Vagina (tissue), 2 donors: ENCODE data around the gene TALDO1.

ENCODE experiments used
- POLR2A ChIP-seq, 2 donors: fragments of 450-650 bp; IDR thresholded peaks; one replicate each; pipeline ENCODE4 v1.6.1; 2017; ENCODE audit warnings: antibody characterized with exemption in 2 of 2, mild to moderate bottlenecking in 2 of 2, moderate library complexity in 2 of 2
- POLR2AphosphoS5 ChIP-seq, 2 donors: sonication (generic); formaldehyde crosslinking; IDR thresholded peaks; one replicate each; pipeline ENCODE4 v1.9.0; 2017; ENCODE audit warnings: antibody characterized with exemption in 2 of 2, mild to moderate bottlenecking in 2 of 2, low read depth in 1 of 2; ENCODE audit not compliant: insufficient read depth in 1 of 2
- TF ChIP-seq, protein P1 (sequence below), 3 experiments: fragments of 450-650 bp in 2 of 3; fragments of 200-600 bp in 1 of 3; sonication (generic) in 1 of 3; IDR thresholded peaks; one replicate each; pipeline ENCODE4 v1.5.1; 2017 to 2019; ENCODE audit warnings: antibody characterized with exemption in 3 of 3, mild to moderate bottlenecking in 2 of 3, moderate library complexity in 2 of 3

DNA sequence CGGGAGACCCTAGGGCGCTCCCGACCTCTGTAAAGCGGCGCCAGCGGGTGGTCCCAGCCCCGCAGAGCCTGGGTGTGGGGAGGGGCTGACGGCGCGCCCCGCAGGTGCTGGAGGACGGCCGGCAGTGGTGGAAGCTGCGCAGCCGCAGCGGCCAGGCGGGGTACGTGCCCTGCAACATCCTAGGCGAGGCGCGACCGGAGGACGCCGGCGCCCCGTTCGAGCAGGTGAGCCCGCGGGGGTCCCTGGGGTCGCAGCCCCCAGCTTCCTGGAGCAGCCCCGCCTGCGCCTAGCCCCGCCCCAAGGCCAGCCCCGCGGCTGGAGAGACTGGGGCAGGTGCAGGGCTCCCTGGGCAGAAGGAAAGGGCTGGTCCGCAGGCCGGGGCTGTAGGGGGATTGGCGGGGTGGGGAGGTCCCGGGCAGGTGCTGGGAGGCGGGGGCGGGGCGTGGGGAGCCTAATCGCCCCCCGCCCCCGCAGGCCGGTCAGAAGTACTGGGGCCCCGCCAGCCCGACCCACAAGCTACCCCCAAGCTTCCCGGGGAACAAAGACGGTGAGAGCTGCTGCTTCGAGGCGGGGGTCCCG, 21.6 kb upstream of the TALDO1 start:
- TF ChIP-seq POLR2A (IDR thresholded peaks at IDR 0.05) (no peak), POLR2AphosphoS5 (IDR thresholded peaks at IDR 0.05; ENCODE audit: insufficient read depth in 1 of 2, low read depth in 1 of 2) (no peak)
- TF ChIP-seq, protein P1, sequence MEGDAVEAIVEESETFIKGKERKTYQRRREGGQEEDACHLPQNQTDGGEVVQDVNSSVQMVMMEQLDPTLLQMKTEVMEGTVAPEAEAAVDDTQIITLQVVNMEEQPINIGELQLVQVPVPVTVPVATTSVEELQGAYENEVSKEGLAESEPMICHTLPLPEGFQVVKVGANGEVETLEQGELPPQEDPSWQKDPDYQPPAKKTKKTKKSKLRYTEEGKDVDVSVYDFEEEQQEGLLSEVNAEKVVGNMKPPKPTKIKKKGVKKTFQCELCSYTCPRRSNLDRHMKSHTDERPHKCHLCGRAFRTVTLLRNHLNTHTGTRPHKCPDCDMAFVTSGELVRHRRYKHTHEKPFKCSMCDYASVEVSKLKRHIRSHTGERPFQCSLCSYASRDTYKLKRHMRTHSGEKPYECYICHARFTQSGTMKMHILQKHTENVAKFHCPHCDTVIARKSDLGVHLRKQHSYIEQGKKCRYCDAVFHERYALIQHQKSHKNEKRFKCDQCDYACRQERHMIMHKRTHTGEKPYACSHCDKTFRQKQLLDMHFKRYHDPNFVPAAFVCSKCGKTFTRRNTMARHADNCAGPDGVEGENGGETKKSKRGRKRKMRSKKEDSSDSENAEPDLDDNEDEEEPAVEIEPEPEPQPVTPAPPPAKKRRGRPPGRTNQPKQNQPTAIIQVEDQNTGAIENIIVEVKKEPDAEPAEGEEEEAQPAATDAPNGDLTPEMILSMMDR (IDR thresholded peaks at IDR 0.05): no peak
